Activated CD4-positive, alpha-beta memory T cell treated with anti-CD3 and anti-CD28 coated beads for 36 hours (primary cell): ENCODE measurements around the gene AHNAK. TPM values are rescaled to one million over a fixed set of nuclear protein-coding genes. Genes with fewer than 3 reads are reported as not detected.

Source experiments
- CTCF ChIA-PET: fragments of 350-600 bp; sonication (Branson Sonifier 250); formaldehyde crosslinking; loops from one replicate; lab custom pipeline; 2021; ENCODE audit warnings: antibody characterized with exemption, inconsistent platforms; lab: Charles Lee
- POLR2A ChIA-PET: fragments of 350-600 bp; sonication (Branson Sonifier 250); formaldehyde crosslinking; loops from one replicate; lab custom pipeline; 2021; ENCODE audit warnings: antibody characterized with exemption; lab: Charles Lee
- DNase-seq: peaks from one replicate; pipeline ENCODE4 v3.0.0-alpha.2; 2020
- H3K27ac Mint-ChIP-seq: one replicate; pipeline ENCODE4 v1.8.0; 2021; ENCODE audit warnings: mixed read lengths
- H3K27me3 Mint-ChIP-seq: one replicate; pipeline ENCODE4 v1.8.0; 2021; ENCODE audit warnings: mixed read lengths
- H3K36me3 Mint-ChIP-seq: one replicate; pipeline ENCODE4 v1.8.0; 2021; ENCODE audit warnings: mixed read lengths
- H3K4me1 Mint-ChIP-seq: one replicate; pipeline ENCODE4 v1.8.0; 2021; ENCODE audit warnings: low read depth, mixed read lengths
- H3K4me3 Mint-ChIP-seq: one replicate; pipeline ENCODE4 v1.8.0; 2021; ENCODE audit warnings: mild to moderate bottlenecking, mixed read lengths
- H3K9me3 Mint-ChIP-seq: one replicate; pipeline ENCODE4 v1.8.0; 2021; ENCODE audit warnings: mixed read lengths
- intact Hi-C: fragments of 100-400 bp; cut with micrococcal nuclease; formaldehyde crosslinking; loops from one replicate; pipeline ENCODE4 v1.15.1; 2023
- total RNA-seq, 2 experiments: library from RNA; stranded (reverse); gene quantifications; one replicate each; pipeline ENCODE4 v1.2.3, GENCODE V29; 2021

AHNAK gene
- total RNA-seq, 2 experiments from 2014 or later, result 83.7 to 85.2 TPM

DNA sequence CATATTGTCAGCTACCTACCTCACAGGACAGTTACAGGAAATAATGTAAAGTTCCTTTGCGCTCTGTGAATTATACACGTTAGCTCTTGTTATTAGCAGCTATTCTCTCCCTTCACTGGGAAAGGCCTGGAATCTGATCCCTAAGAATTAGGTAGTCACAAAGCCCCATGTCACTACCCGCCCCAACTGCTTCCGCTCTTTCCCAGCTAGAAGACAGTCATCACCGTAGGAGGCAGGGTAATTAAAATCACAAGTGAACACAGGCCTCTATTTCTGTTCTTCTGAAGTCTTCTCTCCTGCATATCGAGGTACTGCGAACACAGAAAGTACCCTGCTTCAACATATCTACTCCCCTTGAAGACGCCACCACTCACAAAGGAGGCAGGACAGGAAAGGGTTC lies 12.6 kb upstream of the AHNAK start:
- Mint-ChIP-seq H3K36me3 (peaks cover 42% of the 10 kb centered on the region), H3K9me3 (no peaks in the 10 kb centered on the region), H3K27me3 (no peaks in the 10 kb centered on the region), H3K27ac (peak overlapping the region; percentile 92), H3K4me1 (peaks cover 79% of the 10 kb centered on the region), H3K4me3 (no peak overlapping the region)
- ChIA-PET POLR2A (interaction anchor here (1.1 to 9.1 kb wide), 6 partner anchors 8 to 134 kb away, joined by 4 to 188 read pairs (median 10); partner anchors contain the start of genes AHNAK, C11orf98, CSKMT and TUT1), CTCF (interaction anchor here (0.6 to 7.5 kb wide), 11 partner anchors 8 to 228 kb away, joined by 3 to 172 read pairs (median 7); partner anchors contain the start of genes AHNAK, LBHD1, TMEM179B and TUT1)
- intact Hi-C loops, result loop anchor here (5.0 kb wide), 1 partner anchor 283 kb away; no protein-coding TSS in a partner anchor
- no peak for DNase-seq

DNA sequence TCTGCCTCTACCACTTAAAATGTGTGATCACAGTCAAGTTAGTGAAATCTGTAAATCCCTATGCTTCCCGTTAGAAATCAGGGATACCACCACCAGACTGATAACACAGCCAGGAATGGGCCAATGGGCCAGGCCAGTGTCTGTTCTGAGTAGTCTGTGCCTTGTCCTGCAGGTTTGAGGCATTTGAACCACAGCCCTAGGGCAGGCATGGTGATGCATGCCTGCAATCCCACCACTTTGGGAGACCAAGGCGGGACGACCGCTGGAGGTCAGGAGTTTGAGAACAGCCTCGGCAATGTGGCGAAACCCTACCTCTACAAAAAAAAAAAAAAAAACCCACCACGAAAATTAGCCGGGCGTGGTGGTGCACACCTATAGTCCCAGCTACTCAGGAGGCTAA lies 12.1 kb upstream of the AHNAK start:
- Mint-ChIP-seq H3K4me1 (peaks cover 81% of the 10 kb centered on the region), H3K27ac (peak overlapping the region; percentile 96), H3K9me3 (no peaks in the 10 kb centered on the region), H3K27me3 (no peaks in the 10 kb centered on the region), H3K36me3 (peaks cover 39% of the 10 kb centered on the region), H3K4me3 (no peak overlapping the region)
- POLR2A ChIA-PET, result interaction anchor here (1.1 to 9.1 kb wide), 5 partner anchors 16 to 134 kb away, joined by 4 to 188 read pairs (median 8); partner anchors contain the start of genes AHNAK, C11orf98, CSKMT and TUT1
- CTCF ChIA-PET, result interaction anchor here (0.6 to 7.5 kb wide), 11 partner anchors 8 to 228 kb away, joined by 3 to 172 read pairs (median 7); partner anchors contain the start of genes AHNAK, LBHD1, TMEM179B and TUT1
- no peak for DNase-seq
- intact Hi-C loops, result loop anchor here (5.0 kb wide), 1 partner anchor 284 kb away; no protein-coding TSS in a partner anchor

DNA sequence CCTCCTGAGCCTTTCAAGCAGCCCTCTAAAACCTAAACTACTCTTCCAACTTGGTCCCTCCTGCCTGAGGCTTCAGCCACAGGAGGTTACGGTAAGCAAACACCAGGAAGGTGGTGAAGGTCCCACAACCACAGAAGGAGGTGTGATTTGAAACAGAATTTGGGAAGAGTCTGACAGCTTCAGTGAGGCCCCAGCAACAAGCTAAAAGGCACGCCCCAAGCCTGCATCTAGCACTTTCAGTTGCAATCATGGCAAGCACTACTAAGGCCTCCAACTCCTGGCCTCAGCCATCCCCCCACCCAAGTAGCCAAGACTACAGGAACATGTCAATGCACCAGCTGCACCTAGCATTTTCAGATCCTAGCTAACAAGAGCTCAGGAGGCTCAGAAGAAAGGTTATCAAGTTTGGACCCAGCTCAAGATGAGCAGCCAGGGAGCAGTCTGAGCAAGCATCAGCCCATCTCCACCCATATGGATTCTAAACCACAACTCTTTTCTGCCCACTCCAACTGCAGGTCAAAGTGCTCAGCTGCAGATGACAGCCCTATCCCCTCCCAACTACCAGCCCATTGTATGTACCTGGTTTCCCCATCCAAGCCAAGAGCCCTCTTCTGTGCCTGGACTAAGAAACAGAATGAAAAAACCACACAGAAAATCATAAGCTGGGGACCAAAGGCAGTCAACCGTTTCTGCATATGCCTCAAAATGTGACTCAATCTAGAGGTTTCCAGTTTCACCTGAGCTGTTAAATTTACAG lies 10.4 kb upstream of the AHNAK start:
- intact Hi-C loops, result loop anchor here (1.0 to 5.0 kb wide), 4 partner anchors 14 to 285 kb away; partner anchors contain the start of genes EEF1G and TUT1
- H3K4me3 Mint-ChIP-seq, result peak overlapping the region; percentile 59
- peak overlapping the region; percentile 96 for H3K27ac Mint-ChIP-seq
- peaks cover 35% of the 10 kb centered on the region for H3K36me3 Mint-ChIP-seq
- no peaks in the 10 kb centered on the region for H3K27me3 Mint-ChIP-seq
- no peaks in the 10 kb centered on the region for H3K9me3 Mint-ChIP-seq
- peak; percentile 86 for DNase-seq
- peaks cover 94% of the 10 kb centered on the region for H3K4me1 Mint-ChIP-seq
- POLR2A ChIA-PET, result interaction anchor here (0.6 to 9.1 kb wide), 16 partner anchors 9 to 329 kb away, joined by 3 to 188 read pairs (median 5); partner anchors contain the start of genes AHNAK, C11orf98, CSKMT and EEF1G
- CTCF ChIA-PET, result interaction anchor here (0.8 to 7.5 kb wide), 16 partner anchors 9 to 230 kb away, joined by 3 to 172 read pairs (median 4); partner anchors contain the start of genes AHNAK, C11orf98, CSKMT and EEF1G

DNA sequence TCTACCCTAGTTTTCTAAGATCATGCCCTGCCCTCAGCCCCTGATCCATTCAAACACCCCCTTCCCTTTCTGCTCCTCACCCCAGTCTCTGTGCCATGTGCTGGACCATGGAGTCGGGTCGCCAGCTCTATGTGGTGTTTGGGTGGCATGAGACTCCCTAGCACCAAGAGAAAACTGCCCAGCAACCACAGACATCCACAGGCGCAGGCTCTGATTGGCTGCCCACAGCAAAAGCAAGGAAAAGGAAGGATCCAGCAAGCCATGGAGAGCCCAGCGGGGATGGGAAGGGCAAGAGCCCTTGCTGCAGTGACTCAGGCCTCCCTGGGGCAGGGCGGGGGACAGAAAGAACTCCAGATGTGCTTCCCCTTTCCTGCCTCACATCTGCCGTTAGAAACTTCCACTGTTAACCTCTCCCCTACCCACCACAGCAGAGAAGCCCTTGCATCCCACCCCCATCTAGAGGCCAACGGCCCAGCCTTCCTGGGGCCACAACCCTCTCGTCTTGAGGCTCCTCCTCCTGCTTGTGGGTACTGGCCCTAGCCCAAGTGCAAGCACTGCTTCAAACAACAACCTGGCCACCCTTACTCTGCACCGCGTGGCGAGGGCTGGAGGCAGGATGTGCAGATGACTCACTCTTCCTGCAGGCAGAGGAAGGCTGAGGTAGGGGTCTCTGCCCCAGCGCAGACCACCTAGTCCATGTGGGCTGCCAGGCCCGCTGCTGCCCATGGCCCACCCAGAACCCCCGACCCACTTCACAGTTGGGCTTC lies 9.7 kb upstream of the AHNAK start:
- H3K27me3 Mint-ChIP-seq, result peaks cover 2% of the 10 kb centered on the region
- DNase-seq, result peak; percentile 94
- ChIA-PET POLR2A (interaction anchor here (0.9 to 9.1 kb wide), 20 partner anchors 10 to 326 kb away, joined by 3 to 188 read pairs (median 6); partner anchors contain the start of genes AHNAK, C11orf98, CSKMT and EEF1G), CTCF (interaction anchor here (0.8 to 7.5 kb wide), 8 partner anchors 9 to 131 kb away, joined by 3 to 172 read pairs (median 8); partner anchors contain the start of genes AHNAK, C11orf98, CSKMT and TUT1)
- H3K4me1 Mint-ChIP-seq, result peaks cover 96% of the 10 kb centered on the region
- H3K36me3 Mint-ChIP-seq, result peaks cover 30% of the 10 kb centered on the region
- peak overlapping the region; percentile 59 for H3K4me3 Mint-ChIP-seq
- H3K9me3 Mint-ChIP-seq, result no peaks in the 10 kb centered on the region
- intact Hi-C loops, result loop anchor here (2.0 to 5.0 kb wide), 2 partner anchors 17 to 286 kb away; partner anchors contain the start of gene EEF1G
- H3K27ac Mint-ChIP-seq, result peak overlapping the region; percentile 96

DNA sequence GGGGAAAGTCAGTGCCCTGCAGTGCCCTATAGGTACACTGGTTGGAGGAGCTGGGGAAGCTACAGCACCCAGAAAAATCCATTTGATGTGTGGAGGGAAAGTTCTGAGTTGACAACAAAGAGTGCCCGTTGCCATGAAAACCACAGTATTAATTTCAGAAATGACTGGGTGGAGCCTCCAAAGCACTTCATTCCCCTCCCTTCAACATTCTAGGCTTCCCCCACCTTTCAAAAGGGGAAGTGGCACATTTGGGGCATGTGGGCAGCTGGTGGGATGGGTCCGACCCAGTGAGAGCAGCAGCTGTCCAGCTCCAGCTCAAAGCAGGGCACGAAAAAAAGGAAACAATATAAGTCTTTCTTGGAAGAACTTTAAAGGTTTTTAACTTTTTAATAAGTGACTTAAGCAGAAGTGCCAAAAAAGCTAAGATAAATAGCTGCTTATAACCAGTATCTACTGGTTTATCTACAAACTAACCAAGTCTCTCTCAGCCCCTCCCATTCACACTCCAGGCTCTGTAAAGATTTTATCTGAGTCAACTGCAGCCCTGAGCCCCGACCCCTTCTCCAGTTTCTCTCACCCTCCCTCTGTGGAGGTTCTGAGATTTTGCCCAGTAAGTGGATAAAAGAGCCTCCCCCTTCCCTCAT lies 9.0 kb upstream of the AHNAK start:
- DNase-seq, result peak; percentile 78
- CTCF ChIA-PET, result interaction anchor here (1.7 to 7.5 kb wide), 3 partner anchors 9 to 130 kb away, joined by 7 to 161 read pairs (median 123); partner anchors contain the start of gene AHNAK
- H3K36me3 Mint-ChIP-seq, result peaks cover 23% of the 10 kb centered on the region
- POLR2A ChIA-PET, result interaction anchor here (0.9 to 9.1 kb wide), 8 partner anchors 13 to 300 kb away, joined by 3 to 188 read pairs (median 8); partner anchors contain the start of genes AHNAK, C11orf98, CSKMT and EEF1G
- H3K27me3 Mint-ChIP-seq, result peaks cover 2% of the 10 kb centered on the region
- intact Hi-C loops, result loop anchor here (1.0 to 5.0 kb wide), 4 partner anchors 9 to 287 kb away; partner anchors contain the start of genes AHNAK and EEF1G
- H3K4me1 Mint-ChIP-seq, result peaks cover 96% of the 10 kb centered on the region
- peak overlapping the region; percentile 96 for H3K27ac Mint-ChIP-seq
- H3K4me3 Mint-ChIP-seq, result peak overlapping the region; percentile 59
- H3K9me3 Mint-ChIP-seq, result no peaks in the 10 kb centered on the region

DNA sequence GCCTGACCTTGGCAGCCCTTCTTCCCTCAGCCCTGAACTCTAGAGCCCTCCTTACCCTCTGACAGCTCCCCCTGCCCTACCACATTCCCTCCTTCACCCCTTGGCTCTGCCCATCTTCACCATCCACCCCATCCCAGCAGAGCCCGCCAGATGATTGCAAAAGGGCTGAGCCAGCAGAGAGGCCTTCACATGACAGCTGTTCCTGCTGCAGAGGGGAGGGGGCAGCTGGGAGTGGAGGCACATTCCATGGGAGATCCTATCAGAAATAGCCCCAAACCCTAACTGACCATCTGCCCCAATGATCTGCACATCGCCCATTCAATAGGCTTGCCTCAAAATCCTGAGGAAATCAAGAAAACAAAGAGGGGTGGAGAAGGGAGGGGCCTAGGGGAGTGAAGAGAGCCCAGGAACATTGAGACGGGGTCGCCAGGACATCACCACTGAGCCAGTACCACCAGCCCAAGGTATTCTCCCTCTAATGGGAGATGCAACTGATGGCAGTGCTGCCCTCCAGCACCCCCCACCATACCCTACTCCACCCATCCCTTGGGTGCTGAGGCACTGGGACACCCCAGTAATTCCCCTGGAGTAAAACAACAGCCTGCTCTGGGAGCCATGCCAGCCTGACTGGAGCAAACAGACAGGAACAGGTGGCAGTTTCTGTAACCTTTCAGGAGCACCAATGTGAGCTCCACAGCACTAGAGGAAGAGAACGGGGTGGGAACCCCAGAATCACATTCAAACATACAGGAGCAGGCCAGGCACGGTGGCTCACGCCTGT lies 8.0 kb upstream of the AHNAK start:
- ChIA-PET CTCF (interaction anchor here (4.7 to 7.5 kb wide), 3 partner anchors 13 to 130 kb away, joined by 36 to 161 read pairs (median 123); no protein-coding TSS in a partner anchor), POLR2A (interaction anchor here (0.7 to 9.1 kb wide), 8 partner anchors 12 to 287 kb away, joined by 3 to 188 read pairs (median 7); partner anchors contain the start of genes AHNAK, C11orf98, CSKMT and EEF1G)
- DNase-seq, result no peak
- intact Hi-C loops, result loop anchor here (1.0 to 5.0 kb wide), 4 partner anchors 8 to 587 kb away; partner anchors contain the start of genes AHNAK and FTH1
- peaks cover 2% of the 10 kb centered on the region for H3K27me3 Mint-ChIP-seq
- peak overlapping the region; percentile 10 for H3K4me3 Mint-ChIP-seq
- H3K27ac Mint-ChIP-seq, result peak overlapping the region; percentile 83
- peaks cover 14% of the 10 kb centered on the region for H3K36me3 Mint-ChIP-seq
- peaks cover 94% of the 10 kb centered on the region for H3K4me1 Mint-ChIP-seq
- no peaks in the 10 kb centered on the region for H3K9me3 Mint-ChIP-seq

DNA sequence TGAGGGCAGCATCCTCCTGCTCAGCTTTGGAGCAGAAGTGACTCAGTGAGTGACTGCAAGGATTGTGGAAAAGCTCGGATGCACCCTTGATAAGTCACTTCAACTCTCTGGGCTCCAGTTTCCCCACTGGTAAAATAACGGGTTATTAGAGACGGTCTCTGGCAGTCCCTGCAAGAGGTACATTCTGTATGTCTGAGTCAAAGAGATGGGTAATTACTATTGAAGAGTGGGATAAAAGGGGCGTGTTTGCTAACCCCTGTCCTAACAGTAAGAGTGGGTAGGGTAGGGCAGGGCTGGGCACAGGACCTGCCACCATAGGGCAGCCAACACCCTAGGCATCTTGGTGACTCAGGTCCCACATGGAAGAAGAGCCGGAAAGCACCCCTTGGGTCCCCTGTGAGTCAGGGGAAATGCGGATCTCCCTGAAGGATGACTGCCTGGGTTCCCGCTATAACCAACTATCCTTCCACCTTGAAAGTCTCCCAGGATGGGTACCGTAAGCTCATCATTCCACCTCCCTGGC lies 7.3 kb upstream of the AHNAK start:
- H3K9me3 Mint-ChIP-seq, result no peaks in the 10 kb centered on the region
- peaks cover 8% of the 10 kb centered on the region for H3K36me3 Mint-ChIP-seq
- ChIA-PET POLR2A (interaction anchor here (0.6 to 9.1 kb wide), 5 partner anchors 11 to 287 kb away, joined by 3 to 188 read pairs (median 3); partner anchors contain the start of genes AHNAK, B3GAT3 and HNRNPUL2), CTCF (interaction anchor here (2.4 to 6.7 kb wide), 3 partner anchors 12 to 141 kb away, joined by 6 to 123 read pairs (median 36); no protein-coding TSS in a partner anchor)
- intact Hi-C loops, result loop anchor here (5.0 kb wide), 1 partner anchor 587 kb away; the partner anchor contains the start of gene FTH1
- H3K4me1 Mint-ChIP-seq, result peaks cover 89% of the 10 kb centered on the region
- peaks cover 2% of the 10 kb centered on the region for H3K27me3 Mint-ChIP-seq
- peak; percentile 45 for DNase-seq
- peak overlapping the region; percentile 10 for H3K4me3 Mint-ChIP-seq
- H3K27ac Mint-ChIP-seq, result peak overlapping the region; percentile 85

DNA sequence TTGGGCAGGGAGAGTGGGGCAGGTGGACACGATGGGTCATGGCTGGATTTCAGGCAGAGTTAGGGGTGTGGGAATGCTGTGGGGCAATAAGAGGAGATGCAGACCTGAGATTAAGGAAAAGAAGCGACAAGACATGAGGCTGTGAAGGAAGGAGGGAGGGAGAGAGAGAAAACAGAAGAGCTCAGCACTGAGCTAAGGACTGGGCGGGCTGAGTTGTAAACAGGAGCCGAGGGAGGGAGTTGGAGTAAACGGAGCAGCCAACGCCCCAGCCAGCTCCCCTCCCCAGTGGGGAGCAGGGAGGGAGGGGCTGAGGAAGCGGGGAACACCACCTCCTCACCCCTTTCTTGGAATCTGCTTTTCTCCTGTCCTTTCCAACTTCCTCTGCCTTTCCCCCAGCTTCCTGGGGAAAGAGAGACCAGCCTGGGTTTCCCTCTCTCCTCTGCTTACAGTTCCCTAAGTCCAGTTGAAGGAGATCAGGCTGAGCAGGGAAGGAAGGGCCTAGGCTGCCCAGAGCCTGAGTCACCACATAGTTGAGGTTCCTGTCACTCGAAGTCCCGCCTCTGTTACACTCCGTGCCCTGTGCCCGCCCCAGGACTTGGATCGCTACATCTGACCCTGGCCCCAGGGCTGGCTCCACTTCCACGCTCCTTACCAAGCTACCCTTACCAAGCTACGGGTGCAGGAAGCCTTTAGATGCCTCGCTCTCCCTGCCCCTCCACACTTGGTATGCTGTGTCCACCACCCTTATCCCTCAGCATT lies 6.7 kb upstream of the AHNAK start:
- CTCF ChIA-PET, result interaction anchor here (0.6 to 6.7 kb wide), 4 partner anchors 11 to 328 kb away, joined by 4 to 123 read pairs (median 21); no protein-coding TSS in a partner anchor

More for the DNA sequence above, 6.7 kb upstream of the AHNAK start:
- Mint-ChIP-seq H3K9me3 (no peaks in the 10 kb centered on the region), H3K27me3 (peaks cover 2% of the 10 kb centered on the region), H3K4me1 (peaks cover 88% of the 10 kb centered on the region), H3K36me3 (peaks cover 5% of the 10 kb centered on the region), H3K4me3 (peak overlapping the region; percentile 33), H3K27ac (peak overlapping the region; percentile 85)
- POLR2A ChIA-PET, result interaction anchor here (0.6 to 9.1 kb wide), 6 partner anchors 10 to 288 kb away, joined by 3 to 188 read pairs (median 4); partner anchors contain the start of genes AHNAK, B3GAT3, HNRNPUL2 and TUT1
- DNase-seq, result peak; percentile 72
- intact Hi-C loops, result loop anchor here (5.0 kb wide), 1 partner anchor 586 kb away; the partner anchor contains the start of gene FTH1
